Activated T-helper 9 cell treated with anti-CD3 and anti-CD28 coated beads, Interleukin-2, amount 50 U/mL, for 16 hours (primary cell): ENCODE data around the gene GALNT12.

Experiments
- DNase-seq: peaks from one replicate; pipeline ENCODE4 v3.0.0-alpha.2; 2020; ENCODE audit warnings: low read depth

Gene GALNT12

GRCh38 chr9:98880311-98881015 is 73.0 kb downstream of the GALNT12 start:
- DNase-seq = no peak

- no peak for DNase-seq
Observed at GRCh38 chr9:98881356-98881755, 73.9 kb downstream of the GALNT12 start.

- DNase-seq = no peak
Observed at GRCh38 chr9:98881836-98882568, 74.5 kb downstream of the GALNT12 start.

GRCh38 chr9:98882569-98882923 is 75.1 kb downstream of the GALNT12 start:
- no peak for DNase-seq

GRCh38 chr9:98883276-98883675 is 75.8 kb downstream of the GALNT12 start:
- no peak for DNase-seq

- no peak for DNase-seq
Observed at GRCh38 chr9:98884849-98885248, 77.4 kb downstream of the GALNT12 start.

GRCh38 chr9:98885575-98886295 is 78.3 kb downstream of the GALNT12 start:
- no peak for DNase-seq

- DNase-seq = no peak
Observed at GRCh38 chr9:98886691-98887229, 79.3 kb downstream of the GALNT12 start.

GRCh38 chr9:98887918-98888510 is 80.5 kb downstream of the GALNT12 start:
- no peak for DNase-seq

- no peak for DNase-seq
Observed at GRCh38 chr9:98888801-98889421, 81.4 kb downstream of the GALNT12 start.

- DNase-seq = no peak
Observed at GRCh38 chr9:98890256-98890655, 82.8 kb downstream of the GALNT12 start.

GRCh38 chr9:98892288-98892687 is 84.8 kb downstream of the GALNT12 start:
- no peak for DNase-seq

- DNase-seq = no peak
Observed at GRCh38 chr9:98892690-98893089, 85.2 kb downstream of the GALNT12 start.

- no peak for DNase-seq
Observed at GRCh38 chr9:98894171-98894570, 86.7 kb downstream of the GALNT12 start.

GRCh38 chr9:98894761-98895160 is 87.3 kb downstream of the GALNT12 start:
- DNase-seq = no peak

- no peak for DNase-seq
Observed at GRCh38 chr9:98896632-98897031, 89.2 kb downstream of the GALNT12 start.

GRCh38 chr9:98897745-98898144 is 90.3 kb downstream of the GALNT12 start:
- no peak for DNase-seq

- no peak for DNase-seq
Observed at GRCh38 chr9:98899408-98900056, 92.1 kb downstream of the GALNT12 start.
